Vagina (tissue), 2 donors: Measurements from ENCODE around the gene ELOVL1. TPM values are rescaled to one million over a fixed set of nuclear protein-coding genes. Genes with fewer than 3 reads are reported as not detected.

ENCODE experiments used
- DNase-seq, 2 donors: peaks; one replicate each; pipeline ENCODE4 v3.0.0-alpha.2; 2017; ENCODE audit errors: extremely low spot score in 2 of 2
- H3K27ac ChIP-seq: fragments of 200-600 bp; sonication (generic); one replicate; pipeline ENCODE4 v1.5.1; 2019
- H3K27me3 ChIP-seq: fragments of 200-600 bp; sonication (generic); one replicate; pipeline ENCODE4 v1.5.1; 2019
- H3K36me3 ChIP-seq, 2 donors: fragments of 200-600 bp; sonication (generic); one replicate each; pipeline ENCODE4 v1.5.1; 2017 to 2019
- H3K4me1 ChIP-seq: fragments of 200-600 bp; sonication (generic); one replicate; pipeline ENCODE4 v1.5.1; 2019
- H3K4me3 ChIP-seq, 2 donors: fragments of 200-600 bp; sonication (generic); 1 replicate in 1 of 2; 2 replicates in 1 of 2; pipeline ENCODE4 v1.5.1; 2016 to 2019
- H3K9me3 ChIP-seq: fragments of 200-600 bp; sonication (generic); one replicate; pipeline ENCODE4 v1.5.1; 2019
- CTCF ChIP-seq, 3 experiments: fragments of 450-650 bp in 2 of 3; fragments of 200-600 bp in 1 of 3; sonication (generic) in 1 of 3; IDR thresholded peaks; one replicate each; pipeline ENCODE4 v1.5.1; 2017 to 2019; ENCODE audit warnings: antibody characterized with exemption in 3 of 3, mild to moderate bottlenecking in 2 of 3, moderate library complexity in 2 of 3
- POLR2A ChIP-seq, 2 donors: fragments of 450-650 bp; IDR thresholded peaks; one replicate each; pipeline ENCODE4 v1.6.1; 2017; ENCODE audit warnings: antibody characterized with exemption in 2 of 2, mild to moderate bottlenecking in 2 of 2, moderate library complexity in 2 of 2
- POLR2AphosphoS5 ChIP-seq, 2 donors: sonication (generic); formaldehyde crosslinking; IDR thresholded peaks; one replicate each; pipeline ENCODE4 v1.9.0; 2017; ENCODE audit warnings: antibody characterized with exemption in 2 of 2, mild to moderate bottlenecking in 2 of 2, low read depth in 1 of 2; ENCODE audit not compliant: insufficient read depth in 1 of 2
- intact Hi-C: fragments of 100-400 bp; cut with DNase I; formaldehyde crosslinking; loops from one replicate; pipeline ENCODE4 v1.15.1; 2023
- total RNA-seq: library from RNA; depleted of rRNA; stranded (reverse); fragments of >200 nt; gene quantifications from one replicate; pipeline ENCODE4 v1.2.3, GENCODE V29; 2016

Gene ELOVL1
- total RNA-seq, 1 donor from 2014 or later = 62.1 TPM

GRCh38 chr1:43398227-43398626, 30.4 kb upstream of the ELOVL1 start:
- H3K27ac ChIP-seq = no peak overlapping the region
- no peak overlapping the region for H3K4me3 ChIP-seq
- TF ChIP-seq POLR2A (IDR thresholded peaks at IDR 0.05) (no peak), POLR2AphosphoS5 (IDR thresholded peaks at IDR 0.05; ENCODE audit: insufficient read depth in 1 of 2, low read depth in 1 of 2) (no peak), CTCF (IDR thresholded peaks at IDR 0.05) (no peak)
- H3K4me1 ChIP-seq = no peaks in the 10 kb centered on the region
- H3K27me3 ChIP-seq = no peaks in the 10 kb centered on the region
- no peaks in the 10 kb centered on the region for H3K9me3 ChIP-seq
- DNase-seq = no peak
- H3K36me3 ChIP-seq = peaks cover 0 to 6% of the 10 kb centered on the region in 2 donors
- intact Hi-C loops = no loop called here

GRCh38 chr1:43396059-43396458, 28.2 kb upstream of the ELOVL1 start:
- no peak overlapping the region for H3K27ac ChIP-seq
- intact Hi-C loops = no loop called here

GRCh38 chr1:43395523-43395922, 27.7 kb upstream of the ELOVL1 start:
- H3K4me1 ChIP-seq = peaks cover 10% of the 10 kb centered on the region
- TF ChIP-seq POLR2AphosphoS5 (IDR thresholded peaks at IDR 0.05; ENCODE audit: insufficient read depth in 1 of 2, low read depth in 1 of 2) = no peak
- no peak for TF ChIP-seq POLR2A (IDR thresholded peaks at IDR 0.05)
- TF ChIP-seq CTCF (IDR thresholded peaks at IDR 0.05) = no peak
- H3K9me3 ChIP-seq = no peaks in the 10 kb centered on the region
- no peak overlapping the region for H3K4me3 ChIP-seq
- DNase-seq = no peak
- no peaks in the 10 kb centered on the region for H3K27me3 ChIP-seq
- intact Hi-C loops = no loop called here
- no peak overlapping the region for H3K27ac ChIP-seq
- no peaks in the 10 kb centered on the region for H3K36me3 ChIP-seq

More at GRCh38 chr1:43396059-43396458, 28.2 kb upstream of the ELOVL1 start:
- no peak for DNase-seq
- Histone ChIP-seq H3K4me3 (no peak overlapping the region), H3K36me3 (no peaks in the 10 kb centered on the region), H3K9me3 (no peaks in the 10 kb centered on the region), H3K4me1 (peaks cover 4% of the 10 kb centered on the region), H3K27me3 (no peaks in the 10 kb centered on the region)
- no peak for TF ChIP-seq POLR2A (IDR thresholded peaks at IDR 0.05)
- no peak for TF ChIP-seq CTCF (IDR thresholded peaks at IDR 0.05)
- no peak for TF ChIP-seq POLR2AphosphoS5 (IDR thresholded peaks at IDR 0.05; ENCODE audit: insufficient read depth in 1 of 2, low read depth in 1 of 2)

- Histone ChIP-seq H3K9me3 (no peaks in the 10 kb centered on the region), H3K27ac (no peak overlapping the region), H3K36me3 (no peaks in the 10 kb centered on the region), H3K4me3 (no peak overlapping the region), H3K4me1 (peaks cover 29% of the 10 kb centered on the region), H3K27me3 (no peaks in the 10 kb centered on the region)
- intact Hi-C loops = no loop called here
- no peak for DNase-seq
- TF ChIP-seq POLR2A (IDR thresholded peaks at IDR 0.05) (no peak), CTCF (IDR thresholded peaks at IDR 0.05) (no peak), POLR2AphosphoS5 (IDR thresholded peaks at IDR 0.05; ENCODE audit: insufficient read depth in 1 of 2, low read depth in 1 of 2) (no peak)
Observed at GRCh38 chr1:43392702-43393101, 24.9 kb upstream of the ELOVL1 start.

- TF ChIP-seq POLR2AphosphoS5 (IDR thresholded peaks at IDR 0.05; ENCODE audit: insufficient read depth in 1 of 2, low read depth in 1 of 2) (peak; percentile 93), POLR2A (IDR thresholded peaks at IDR 0.05) (peak in 1 of 2 donors; percentile 61), CTCF (IDR thresholded peaks at IDR 0.05) (no peak)
- no peaks in the 10 kb centered on the region for H3K9me3 ChIP-seq
- peak within 1 kb of the TSS; percentile 82 to 89 for H3K4me3 ChIP-seq
- H3K27ac ChIP-seq = peak within 1 kb of the TSS; percentile 65
- peaks cover 33% of the 10 kb centered on the region for H3K4me1 ChIP-seq
- no peaks in the 10 kb centered on the region for H3K27me3 ChIP-seq
- peaks cover 0 to 24% of the 10 kb centered on the region in 2 donors for H3K36me3 ChIP-seq
- intact Hi-C loops = no loop called here
- peak; percentile 96 to 98 for DNase-seq
Observed at GRCh38 chr1:43389326-43390313, 21.8 kb upstream of the ELOVL1 start, which contains the start of the genes MED8 and SZT2. Gene MED8 (minus strand): TSS chr1:43389800. CDS start chr1:43389764, 36 bp downstream. Gene SZT2 (plus strand): TSS chr1:43389899. CDS start chr1:43389969, 70 bp downstream.
